ENCODE data around the gene ANO8.
A peak's percentile ranks its signal among the peaks of the same experiment; 100 is the strongest.

The ANO8 gene

DNA sequence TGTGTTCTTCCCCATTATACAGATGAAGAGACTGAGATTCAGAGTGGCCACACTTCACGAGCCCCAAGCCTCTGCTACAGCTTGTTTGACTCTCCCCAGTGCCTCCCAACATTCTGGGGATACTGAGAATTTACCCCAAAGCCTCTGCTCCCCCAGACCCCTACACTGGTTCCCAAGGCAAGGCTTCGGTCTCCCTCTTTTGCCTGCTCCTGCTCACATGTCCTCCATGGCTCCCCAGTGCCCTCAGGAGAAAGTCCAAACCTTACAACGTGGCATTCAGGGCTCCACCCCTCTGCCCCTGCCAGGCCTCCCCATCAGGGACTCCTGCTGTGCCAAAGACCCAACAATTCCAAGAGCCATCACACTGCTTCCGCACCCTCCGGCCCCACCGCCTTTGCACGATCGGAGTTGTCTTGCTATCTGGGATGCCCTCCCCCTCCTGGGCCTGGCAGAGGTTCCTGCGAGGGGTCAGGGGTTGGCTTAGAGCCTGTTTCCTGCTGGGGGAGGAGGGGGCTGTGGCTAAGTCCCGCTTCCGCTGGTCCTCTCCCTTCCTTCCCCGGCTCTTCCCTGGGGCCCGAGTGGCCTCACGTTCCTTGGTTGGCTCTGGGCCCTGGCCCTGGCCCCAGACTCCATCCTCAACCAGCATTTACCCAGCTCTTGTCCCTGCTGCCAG, 18.1 kb upstream of the ANO8 start:
- H3K4me3 ChIP-seq (ENCODE audit: control insufficient read depth, low read depth, low read length) = no peak overlapping the region
- TF ChIP-seq, protein P1, sequence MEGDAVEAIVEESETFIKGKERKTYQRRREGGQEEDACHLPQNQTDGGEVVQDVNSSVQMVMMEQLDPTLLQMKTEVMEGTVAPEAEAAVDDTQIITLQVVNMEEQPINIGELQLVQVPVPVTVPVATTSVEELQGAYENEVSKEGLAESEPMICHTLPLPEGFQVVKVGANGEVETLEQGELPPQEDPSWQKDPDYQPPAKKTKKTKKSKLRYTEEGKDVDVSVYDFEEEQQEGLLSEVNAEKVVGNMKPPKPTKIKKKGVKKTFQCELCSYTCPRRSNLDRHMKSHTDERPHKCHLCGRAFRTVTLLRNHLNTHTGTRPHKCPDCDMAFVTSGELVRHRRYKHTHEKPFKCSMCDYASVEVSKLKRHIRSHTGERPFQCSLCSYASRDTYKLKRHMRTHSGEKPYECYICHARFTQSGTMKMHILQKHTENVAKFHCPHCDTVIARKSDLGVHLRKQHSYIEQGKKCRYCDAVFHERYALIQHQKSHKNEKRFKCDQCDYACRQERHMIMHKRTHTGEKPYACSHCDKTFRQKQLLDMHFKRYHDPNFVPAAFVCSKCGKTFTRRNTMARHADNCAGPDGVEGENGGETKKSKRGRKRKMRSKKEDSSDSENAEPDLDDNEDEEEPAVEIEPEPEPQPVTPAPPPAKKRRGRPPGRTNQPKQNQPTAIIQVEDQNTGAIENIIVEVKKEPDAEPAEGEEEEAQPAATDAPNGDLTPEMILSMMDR (IDR thresholded peaks at IDR 0.05; ENCODE audit: control insufficient read depth, insufficient read depth, low read depth, low read length, missing control alignments) = no peak
- no peak for DNase-seq (ENCODE audit: low read depth)

DNA sequence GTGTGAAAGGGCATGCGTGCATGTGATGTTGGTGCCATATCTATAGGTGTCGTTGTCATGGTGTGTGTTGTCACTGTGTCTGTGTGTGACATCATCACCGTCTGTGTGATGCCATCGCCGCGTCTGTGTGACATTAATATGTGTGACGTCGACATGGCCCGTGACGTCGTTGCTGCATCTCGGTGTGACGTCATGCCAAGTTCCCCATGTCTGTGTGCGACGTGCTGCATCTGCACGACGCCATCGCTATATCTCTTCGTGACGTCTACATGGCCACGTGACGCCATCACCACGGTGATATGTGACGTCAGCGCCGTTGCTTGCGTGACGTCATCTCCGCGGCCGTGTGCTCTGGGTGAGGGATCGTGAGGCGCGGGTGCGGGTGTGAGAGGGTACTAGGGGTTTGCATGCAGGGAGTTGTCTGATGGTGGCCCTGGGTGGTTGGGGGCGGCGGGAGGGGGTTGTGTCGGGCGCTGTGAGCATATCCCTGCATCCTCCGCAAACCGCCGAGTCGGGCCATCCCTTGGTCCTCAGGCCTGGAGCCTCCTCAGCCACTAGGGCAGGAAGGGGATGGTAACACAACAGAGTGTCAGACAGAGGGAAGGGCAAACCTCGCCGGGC, 17.3 kb upstream of the ANO8 start:
- TF ChIP-seq, protein P1 (IDR thresholded peaks at IDR 0.05; ENCODE audit: control insufficient read depth, insufficient read depth, low read depth, low read length, missing control alignments) = no peak
- DNase-seq (ENCODE audit: low read depth) = no peak
- no peak overlapping the region for H3K4me3 ChIP-seq (ENCODE audit: control insufficient read depth, low read depth, low read length)

DNA sequence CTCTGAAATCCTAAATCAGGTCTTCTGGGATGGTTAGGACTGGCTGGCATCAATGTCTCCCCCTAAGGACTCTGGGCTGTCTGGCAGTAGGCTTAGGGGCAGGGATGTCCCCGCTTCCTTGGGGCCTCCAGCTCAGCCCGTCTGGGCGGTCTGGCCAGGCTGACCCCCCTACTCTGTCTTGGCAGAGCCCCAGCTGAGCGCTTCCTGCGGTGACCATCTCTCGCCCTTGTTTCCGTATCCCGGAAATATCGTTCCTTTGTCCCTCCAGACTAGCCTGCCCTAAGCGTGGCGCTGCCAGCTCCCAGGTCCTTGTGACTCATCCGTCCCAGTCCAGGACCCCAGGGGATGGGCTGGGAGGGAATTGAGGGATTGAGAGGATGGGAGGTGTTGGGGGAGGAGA, 14.0 kb upstream of the ANO8 start:
- peak overlapping the region; percentile 16; the same call in 1 of the 2 replicates for H3K4me3 ChIP-seq (ENCODE audit: control insufficient read depth, low read depth, low read length)
- TF ChIP-seq, protein P1 (IDR thresholded peaks at IDR 0.05; ENCODE audit: control insufficient read depth, insufficient read depth, low read depth, low read length, missing control alignments) = no peak
- DNase-seq (ENCODE audit: low read depth) = no peak

DNA sequence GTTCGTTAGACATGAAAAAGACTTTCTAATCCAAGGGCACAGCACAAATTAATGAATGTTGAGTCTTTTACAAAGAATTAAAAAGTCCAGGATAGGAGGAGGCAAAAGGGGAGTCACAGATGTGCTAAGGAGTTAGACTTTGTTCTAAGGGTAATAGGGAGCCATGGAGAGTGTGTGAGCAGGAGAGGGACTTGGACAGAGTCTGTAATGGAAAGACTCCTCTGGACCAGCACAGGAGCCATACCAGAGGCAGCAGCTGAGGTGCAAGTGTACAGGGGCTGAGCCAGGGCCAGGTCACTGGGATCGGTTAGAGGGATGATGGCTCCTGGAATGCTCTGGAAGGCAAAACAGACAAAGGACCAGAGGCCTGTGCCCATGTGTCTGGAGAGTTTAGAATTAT, 13.2 kb upstream of the ANO8 start:
- no peak for DNase-seq (ENCODE audit: low read depth)
- no peak overlapping the region for H3K4me3 ChIP-seq (ENCODE audit: control insufficient read depth, low read depth, low read length)
- TF ChIP-seq, protein P1 (IDR thresholded peaks at IDR 0.05; ENCODE audit: control insufficient read depth, insufficient read depth, low read depth, low read length, missing control alignments) = no peak

DNA sequence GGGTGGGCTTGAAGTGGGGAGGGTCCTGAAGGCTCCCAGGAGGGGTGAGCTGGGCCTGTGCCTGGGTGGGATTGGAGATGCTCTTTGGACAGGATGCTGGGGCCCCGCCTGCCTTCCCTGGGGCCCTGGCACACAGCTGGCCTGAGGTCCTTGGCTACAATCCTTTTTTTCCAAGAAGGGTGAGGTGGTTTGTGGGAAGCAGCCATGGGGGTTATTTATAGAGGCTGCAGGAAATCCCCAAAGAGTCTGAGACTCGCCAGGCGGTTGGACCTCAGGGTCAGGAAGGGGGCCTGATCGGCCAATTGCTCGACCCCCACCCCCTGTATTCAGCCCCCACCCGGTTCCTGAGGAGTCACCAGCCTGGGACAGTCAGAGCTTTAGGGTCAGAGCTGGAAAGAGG, 12.7 kb upstream of the ANO8 start:
- TF ChIP-seq, protein P1 (IDR thresholded peaks at IDR 0.05; ENCODE audit: control insufficient read depth, insufficient read depth, low read depth, low read length, missing control alignments) = no peak
- no peak for DNase-seq (ENCODE audit: low read depth)
- H3K4me3 ChIP-seq (ENCODE audit: control insufficient read depth, low read depth, low read length) = no peak overlapping the region

DNA sequence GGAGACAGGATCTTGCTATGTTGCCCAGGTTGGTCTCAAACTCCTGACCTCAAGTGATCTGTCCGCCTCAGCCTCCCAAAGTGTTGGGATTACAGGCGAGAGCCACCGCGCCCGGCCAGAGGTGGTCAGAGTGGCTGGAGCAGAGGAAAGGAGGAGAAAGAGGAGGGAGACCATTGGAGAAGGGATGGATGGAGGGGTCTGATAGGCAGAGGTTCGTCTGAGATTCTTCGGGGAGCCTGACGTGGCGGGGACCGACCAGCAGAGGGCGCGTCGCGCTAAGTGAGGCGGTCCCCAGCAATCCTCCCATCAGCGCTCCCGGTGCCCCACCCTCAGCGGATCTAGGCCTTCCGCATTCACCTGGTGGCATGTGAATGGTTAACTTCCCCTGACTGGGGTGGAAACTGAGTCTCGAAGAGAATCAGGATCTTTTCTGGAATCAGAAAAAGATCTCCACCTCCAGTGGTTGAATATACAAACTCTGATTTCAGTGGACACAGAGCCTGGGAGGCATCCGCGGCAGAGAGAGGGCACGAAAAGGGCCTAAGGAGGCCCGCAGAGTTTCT, 11.5 kb upstream of the ANO8 start:
- H3K4me3 ChIP-seq (ENCODE audit: control insufficient read depth, low read depth, low read length) = no peak overlapping the region
- DNase-seq (ENCODE audit: low read depth) = no peak
- TF ChIP-seq, protein P1 (IDR thresholded peaks at IDR 0.05; ENCODE audit: control insufficient read depth, insufficient read depth, low read depth, low read length, missing control alignments) = peak; percentile 91
